ENCODE data around the gene ACACA. TPM values are rescaled to one million over a fixed set of nuclear protein-coding genes. Genes with fewer than 3 reads are reported as not detected.

Gene ACACA
- total RNA-seq, 2 experiments from 2014 or later: 38.6 to 46.3 TPM

DNA sequence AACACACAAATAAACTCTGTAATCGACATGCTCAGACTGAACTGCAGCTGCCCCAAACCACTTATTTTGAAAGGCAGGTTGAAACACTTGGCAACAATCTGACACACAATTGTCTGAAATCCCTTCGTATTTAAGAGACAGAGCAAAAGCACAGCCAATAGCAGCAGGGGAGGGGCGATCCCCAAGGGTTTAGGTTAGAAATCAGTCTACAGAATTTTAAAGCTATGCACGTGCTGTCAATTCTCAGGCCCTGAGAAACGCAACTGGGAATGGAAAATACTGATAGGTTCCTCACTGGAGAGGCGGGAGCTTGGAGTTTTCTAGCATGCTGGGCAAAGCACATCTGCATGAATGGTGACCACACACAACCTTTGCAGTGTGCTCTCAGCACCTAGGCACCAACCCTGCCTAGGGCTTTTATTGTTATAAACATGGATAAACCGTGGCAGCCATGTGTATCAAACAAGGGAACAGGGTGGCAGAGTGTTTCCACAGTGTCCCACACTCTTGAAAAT, 289.9 kb downstream of the ACACA start:
- peaks cover 19% of the 10 kb centered on the region for H3K36me3 Mint-ChIP-seq (ENCODE audit: low read depth)
- ChIA-PET POLR2A (no interaction called here), CTCF (no interaction called here)
- H3K27me3 Mint-ChIP-seq: no peaks in the 10 kb centered on the region
- no peak for DNase-seq
- no peak overlapping the region for H3K27ac Mint-ChIP-seq
- H3K9me3 Mint-ChIP-seq: no peaks in the 10 kb centered on the region
- H3K4me3 Mint-ChIP-seq: no peak overlapping the region
- H3K4me1 Mint-ChIP-seq: no peaks in the 10 kb centered on the region

DNA sequence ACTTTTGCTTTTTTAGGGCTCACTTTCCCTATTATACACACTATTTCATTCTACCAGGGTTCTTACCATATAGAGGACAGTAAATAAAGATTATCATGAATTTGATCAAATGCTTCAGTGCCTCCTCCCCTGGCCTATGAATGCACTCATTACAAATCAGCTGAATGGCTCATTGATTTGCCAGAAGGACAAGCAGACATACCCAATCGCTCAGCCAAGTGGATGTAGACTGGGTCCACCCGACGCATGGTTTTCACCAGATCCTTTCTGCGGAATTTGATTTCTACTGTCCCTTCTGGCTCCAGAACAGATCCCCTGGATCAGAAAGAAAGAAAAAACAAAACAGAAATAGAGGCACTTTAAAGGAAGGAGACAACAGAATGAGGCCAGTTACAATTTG, 295.3 kb downstream of the ACACA start:
- no peaks in the 10 kb centered on the region for H3K4me1 Mint-ChIP-seq
- H3K36me3 Mint-ChIP-seq (ENCODE audit: low read depth): peaks cover 10% of the 10 kb centered on the region
- no peak overlapping the region for H3K27ac Mint-ChIP-seq
- ChIA-PET POLR2A (no interaction called here), CTCF (no interaction called here)
- DNase-seq: no peak
- no peaks in the 10 kb centered on the region for H3K9me3 Mint-ChIP-seq
- H3K27me3 Mint-ChIP-seq: no peaks in the 10 kb centered on the region
- no peak overlapping the region for H3K4me3 Mint-ChIP-seq

DNA sequence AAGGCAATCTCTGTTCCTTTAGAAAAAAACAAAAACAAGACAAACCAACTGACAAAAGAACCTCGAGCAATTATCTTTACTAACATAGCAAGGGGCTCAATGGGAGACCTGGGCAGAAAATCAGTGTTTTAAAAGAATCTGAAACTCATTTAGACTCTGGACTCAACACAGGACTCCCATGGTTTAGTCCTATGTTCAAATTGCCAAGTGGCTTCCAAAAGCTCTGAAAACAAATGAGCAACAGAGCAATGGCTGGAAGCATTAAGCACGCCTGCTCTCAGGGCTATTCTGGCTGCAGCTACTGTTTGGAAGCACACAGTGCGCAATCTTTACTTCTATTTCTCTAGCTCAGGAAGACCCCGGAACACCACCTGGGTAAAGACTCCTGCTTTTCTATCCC, 295.9 kb downstream of the ACACA start:
- H3K9me3 Mint-ChIP-seq: no peaks in the 10 kb centered on the region
- peaks cover 10% of the 10 kb centered on the region for H3K36me3 Mint-ChIP-seq (ENCODE audit: low read depth)
- DNase-seq: no peak
- no peak overlapping the region for H3K4me3 Mint-ChIP-seq
- POLR2A ChIA-PET: no interaction called here
- no peaks in the 10 kb centered on the region for H3K27me3 Mint-ChIP-seq
- CTCF ChIA-PET: no interaction called here
- no peak overlapping the region for H3K27ac Mint-ChIP-seq
- H3K4me1 Mint-ChIP-seq: no peaks in the 10 kb centered on the region

DNA sequence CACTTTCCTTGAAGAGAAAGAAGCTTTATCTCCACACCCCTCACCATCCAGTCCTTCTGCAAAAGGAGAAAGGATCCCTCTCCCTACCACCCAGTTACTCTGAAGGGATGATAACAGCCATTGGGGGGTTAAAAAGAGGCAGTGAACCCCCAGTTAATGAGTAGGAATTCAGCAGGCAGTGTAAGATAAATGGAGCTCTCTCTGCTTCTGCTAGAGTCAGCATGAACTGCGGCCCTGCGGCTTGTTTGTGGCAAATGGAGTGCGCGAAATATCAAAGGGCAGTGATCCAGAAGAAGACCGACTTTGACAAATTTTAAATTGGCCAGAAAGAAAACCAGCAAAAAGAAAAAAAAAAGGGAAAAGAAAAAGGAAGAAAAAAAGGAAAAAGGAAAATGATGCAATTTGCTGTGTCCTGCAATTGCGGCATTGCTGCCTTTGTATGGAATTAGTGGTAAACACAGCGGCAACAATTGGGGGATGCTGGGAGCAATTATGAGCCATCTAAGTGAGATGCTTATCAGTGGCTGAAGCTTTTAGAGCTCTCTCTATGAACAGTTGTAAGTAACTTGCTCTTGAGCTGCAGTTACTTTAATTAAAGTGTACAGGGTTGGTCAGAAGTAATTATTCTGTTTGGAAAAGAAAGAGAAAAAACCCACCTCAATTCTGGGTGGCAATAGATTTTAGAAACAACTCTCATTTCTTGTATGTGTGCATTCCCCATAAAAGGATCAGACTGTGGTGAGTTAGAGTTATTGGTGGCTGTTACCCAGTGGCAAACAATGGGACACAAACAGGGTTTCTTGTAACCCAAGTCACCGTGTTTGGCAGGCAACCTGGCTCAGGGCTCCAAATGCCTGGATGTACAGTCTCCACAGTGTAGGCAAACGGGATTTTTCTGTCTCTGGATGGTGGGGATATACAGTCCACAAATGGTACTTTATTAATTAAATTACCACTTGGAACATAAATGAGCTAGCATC, 296.6 kb downstream of the ACACA start:
- CTCF ChIA-PET: no interaction called here
- DNase-seq: no peak
- Mint-ChIP-seq H3K27ac (no peak overlapping the region), H3K36me3 (ENCODE audit: low read depth) (peaks cover 10% of the 10 kb centered on the region), H3K27me3 (no peaks in the 10 kb centered on the region), H3K4me1 (no peaks in the 10 kb centered on the region), H3K4me3 (no peak overlapping the region), H3K9me3 (no peaks in the 10 kb centered on the region)
- POLR2A ChIA-PET: no interaction called here

DNA sequence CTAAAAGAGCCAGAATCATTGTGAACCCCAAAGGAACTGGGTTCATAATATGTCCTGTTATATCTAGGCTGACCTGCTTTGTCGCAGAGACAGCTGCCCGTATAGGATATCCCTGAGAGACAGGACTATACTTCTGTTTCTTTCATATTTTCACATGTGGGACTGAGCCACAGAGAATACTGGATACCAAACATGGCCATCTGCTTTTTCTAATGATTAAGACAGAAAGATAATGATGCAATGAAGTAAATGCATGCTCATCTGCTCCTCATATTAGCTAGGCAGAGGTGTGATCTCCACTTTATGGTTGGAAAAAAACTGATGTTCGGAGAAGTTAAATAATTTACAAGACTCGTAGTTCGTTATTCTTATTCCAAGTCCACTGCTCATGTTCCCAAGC, 297.5 kb downstream of the ACACA start:
- ChIA-PET CTCF (no interaction called here), POLR2A (no interaction called here)
- H3K4me1 Mint-ChIP-seq: no peaks in the 10 kb centered on the region
- DNase-seq: no peak
- no peak overlapping the region for H3K4me3 Mint-ChIP-seq
- H3K27me3 Mint-ChIP-seq: no peaks in the 10 kb centered on the region
- H3K9me3 Mint-ChIP-seq: no peaks in the 10 kb centered on the region
- H3K27ac Mint-ChIP-seq: no peak overlapping the region
- H3K36me3 Mint-ChIP-seq (ENCODE audit: low read depth): peaks cover 14% of the 10 kb centered on the region

DNA sequence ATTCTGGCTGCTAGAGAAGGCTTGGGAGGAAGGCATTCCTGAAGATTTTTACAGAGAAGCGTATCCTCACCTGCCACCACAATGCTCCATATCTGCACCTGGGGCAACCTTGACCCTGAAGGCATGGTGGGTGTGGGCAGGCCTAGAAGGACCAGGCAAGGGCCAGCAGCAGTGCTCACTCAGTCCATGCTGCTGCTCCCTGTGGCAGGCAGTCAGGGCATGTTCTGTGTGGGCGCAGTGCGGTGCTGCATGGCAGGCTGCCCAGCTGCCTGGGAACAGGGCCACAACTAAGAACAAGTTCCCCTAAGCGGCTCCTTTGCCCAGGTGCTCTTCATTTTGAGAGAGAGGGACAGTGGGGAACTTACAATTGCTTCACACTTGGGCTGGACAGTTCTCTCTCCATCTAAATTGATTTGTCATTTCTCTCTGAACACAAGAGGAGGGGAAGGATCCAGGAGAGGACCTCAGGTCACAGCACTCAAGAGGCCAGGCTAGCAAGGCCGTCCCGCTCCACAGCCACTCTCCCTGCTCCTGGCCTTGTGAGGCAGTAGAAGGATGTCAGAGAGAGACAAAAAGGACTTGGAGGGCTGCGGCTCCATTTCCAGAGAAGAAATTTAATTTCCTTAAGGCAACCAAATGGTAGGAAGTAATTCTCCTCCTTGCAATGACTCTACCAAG, 299.1 kb downstream of the ACACA start:
- no peak overlapping the region for H3K4me3 Mint-ChIP-seq
- no peaks in the 10 kb centered on the region for H3K9me3 Mint-ChIP-seq
- peaks cover 14% of the 10 kb centered on the region for H3K36me3 Mint-ChIP-seq (ENCODE audit: low read depth)
- H3K27me3 Mint-ChIP-seq: no peaks in the 10 kb centered on the region
- H3K27ac Mint-ChIP-seq: no peak overlapping the region
- POLR2A ChIA-PET: no interaction called here
- DNase-seq: no peak
- no peaks in the 10 kb centered on the region for H3K4me1 Mint-ChIP-seq
- CTCF ChIA-PET: interaction anchor here (1.2 kb wide), 1 partner anchor 60 kb away, joined by 4 read pairs; no protein-coding TSS in a partner anchor

DNA sequence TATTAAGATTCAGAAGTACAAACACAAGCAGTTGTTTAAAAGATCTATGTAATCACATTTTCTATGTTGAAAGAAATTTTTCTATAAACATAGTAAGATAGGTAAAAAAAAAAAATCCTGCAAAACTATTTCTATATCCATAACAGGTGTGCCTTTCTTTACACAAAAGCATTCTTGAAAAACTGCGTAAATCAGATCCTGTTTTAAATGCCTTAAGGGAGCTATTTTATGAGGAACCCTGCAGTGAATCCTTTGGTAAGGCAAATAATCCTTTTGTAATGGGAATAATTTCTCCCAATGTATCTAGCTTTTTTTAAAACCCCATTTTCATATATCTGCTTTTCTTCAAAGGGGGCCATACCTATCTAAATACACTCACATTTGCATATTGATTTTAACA, 300.6 kb downstream of the ACACA start:
- H3K4me1 Mint-ChIP-seq: no peaks in the 10 kb centered on the region
- POLR2A ChIA-PET: no interaction called here
- CTCF ChIA-PET: interaction anchor here (1.2 kb wide), 1 partner anchor 58 kb away, joined by 4 read pairs; no protein-coding TSS in a partner anchor
- H3K36me3 Mint-ChIP-seq (ENCODE audit: low read depth): peaks cover 6% of the 10 kb centered on the region
- no peak for DNase-seq
- H3K4me3 Mint-ChIP-seq: no peak overlapping the region
- no peaks in the 10 kb centered on the region for H3K27me3 Mint-ChIP-seq
- no peaks in the 10 kb centered on the region for H3K9me3 Mint-ChIP-seq
- H3K27ac Mint-ChIP-seq: no peak overlapping the region

DNA sequence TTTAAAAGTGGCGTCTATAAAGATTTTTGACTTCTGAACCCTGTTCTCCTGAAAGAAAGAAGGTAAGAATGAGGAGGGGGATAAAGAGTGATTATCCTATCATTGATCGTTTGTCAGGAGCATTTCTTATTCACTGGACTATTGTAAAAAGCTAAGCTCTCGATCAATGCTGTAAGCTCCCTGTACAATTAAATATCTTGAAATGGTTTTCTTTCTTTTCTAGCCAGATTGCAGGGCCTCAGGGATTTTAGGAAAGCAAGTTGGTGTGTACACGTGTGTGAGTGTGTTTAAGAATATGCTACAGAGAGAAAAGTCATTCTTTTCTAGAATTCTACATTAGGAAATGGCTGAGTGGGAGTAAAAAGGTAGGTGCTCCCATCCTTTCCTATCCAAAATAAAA, 303.4 kb downstream of the ACACA start:
- POLR2A ChIA-PET: interaction anchor here (1.8 kb wide), 1 partner anchor 13 kb away, joined by 5 read pairs; no protein-coding TSS in a partner anchor
- CTCF ChIA-PET: interaction anchor here (0.6 kb wide), 1 partner anchor 57 kb away, joined by 3 read pairs; no protein-coding TSS in a partner anchor

DNA sequence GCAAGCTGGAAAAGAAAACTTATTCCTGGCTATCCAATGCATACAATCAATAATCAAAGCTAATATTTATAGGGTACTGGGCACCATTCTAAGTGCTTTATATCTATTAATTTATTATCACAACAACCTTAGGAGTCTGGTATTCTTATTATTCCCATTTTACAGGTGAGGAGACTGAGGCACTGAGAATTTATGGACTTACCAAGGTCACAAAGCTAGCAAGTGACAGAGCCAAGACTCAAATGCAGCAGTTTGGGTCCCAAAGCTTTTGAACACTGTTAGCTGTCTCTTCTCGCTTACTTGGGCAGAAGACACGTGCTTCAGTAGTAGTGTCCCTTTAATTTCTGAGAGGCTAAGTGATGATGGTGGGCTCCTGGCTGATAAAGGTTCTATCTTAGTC, 305.3 kb downstream of the ACACA start:
- Mint-ChIP-seq H3K4me3 (no peak overlapping the region), H3K27me3 (no peaks in the 10 kb centered on the region), H3K36me3 (ENCODE audit: low read depth) (peaks cover 24% of the 10 kb centered on the region), H3K4me1 (peaks cover 6% of the 10 kb centered on the region), H3K9me3 (no peaks in the 10 kb centered on the region), H3K27ac (no peak overlapping the region)
- DNase-seq: no peak
- POLR2A ChIA-PET: no interaction called here
- CTCF ChIA-PET: interaction anchor here (0.5 to 0.8 kb wide), 2 partner anchors 127 to 498 kb away, joined by 3 read pairs; no protein-coding TSS in a partner anchor

More for the DNA sequence above, 303.4 kb downstream of the ACACA start:
- H3K36me3 Mint-ChIP-seq (ENCODE audit: low read depth): peaks cover 4% of the 10 kb centered on the region
- DNase-seq: no peak
- H3K4me3 Mint-ChIP-seq: no peak overlapping the region
- no peaks in the 10 kb centered on the region for H3K27me3 Mint-ChIP-seq
- peaks cover 6% of the 10 kb centered on the region for H3K4me1 Mint-ChIP-seq
- no peaks in the 10 kb centered on the region for H3K9me3 Mint-ChIP-seq
- H3K27ac Mint-ChIP-seq: no peak overlapping the region

DNA sequence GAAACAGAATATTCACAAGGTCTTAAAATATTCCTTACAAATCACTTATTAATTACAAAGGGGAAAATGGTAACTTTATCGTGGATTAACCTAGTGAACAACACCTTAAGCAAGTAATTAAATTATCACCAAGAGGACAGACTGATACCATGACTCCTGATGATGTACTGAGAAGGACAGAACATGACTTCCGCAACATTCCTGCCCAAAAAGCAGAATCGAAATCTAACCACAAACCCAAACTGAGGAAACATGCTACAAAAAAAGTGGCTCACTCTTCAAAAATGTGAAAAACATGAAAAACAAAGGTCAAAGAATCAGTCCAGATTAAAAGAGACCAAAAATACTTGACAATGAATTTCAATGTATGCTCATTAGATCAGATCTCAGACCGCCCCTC, 306.4 kb downstream of the ACACA start:
- Mint-ChIP-seq H3K27me3 (no peaks in the 10 kb centered on the region), H3K36me3 (ENCODE audit: low read depth) (peaks cover 30% of the 10 kb centered on the region), H3K27ac (no peak overlapping the region), H3K4me3 (no peak overlapping the region), H3K4me1 (peaks cover 6% of the 10 kb centered on the region), H3K9me3 (no peaks in the 10 kb centered on the region)
- CTCF ChIA-PET: no interaction called here
- DNase-seq: no peak
- POLR2A ChIA-PET: no interaction called here

DNA sequence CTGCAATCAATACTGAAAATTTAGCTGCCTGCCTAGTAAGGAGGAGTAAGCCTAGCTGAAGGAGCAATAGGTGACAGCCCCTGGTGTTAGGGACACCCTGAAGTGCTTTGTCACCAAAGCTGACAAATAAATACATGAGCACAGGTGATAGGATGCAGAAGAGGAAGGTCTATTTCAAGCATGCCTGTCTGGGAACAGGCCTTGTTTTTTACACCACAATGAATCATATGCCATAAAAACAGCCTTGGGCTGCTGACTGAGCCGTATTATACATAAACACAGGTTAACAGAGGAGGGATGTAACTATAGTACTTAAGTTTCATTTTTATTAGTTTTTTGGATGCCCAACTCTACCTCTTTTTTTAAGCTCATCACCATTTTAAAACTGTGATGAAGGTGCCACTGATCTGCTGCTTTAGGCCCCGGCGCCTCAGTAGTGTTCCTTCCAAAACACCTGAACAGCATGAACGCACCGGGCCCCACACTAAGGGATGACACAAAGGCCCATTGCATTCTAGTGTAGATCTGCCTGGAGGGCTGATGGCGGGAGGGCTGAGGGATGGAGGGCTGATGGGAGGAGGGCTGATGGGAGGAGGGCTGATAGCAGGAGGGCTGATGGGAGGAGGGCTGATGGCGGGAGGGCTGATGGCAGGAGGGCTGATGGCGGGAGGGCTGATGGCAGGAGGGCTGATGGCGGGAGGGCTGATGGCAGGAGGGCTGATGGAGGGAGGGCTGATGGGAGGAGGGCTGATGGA, 307.5 kb downstream of the ACACA start:
- Mint-ChIP-seq H3K4me1 (peaks cover 9% of the 10 kb centered on the region), H3K36me3 (ENCODE audit: low read depth) (peaks cover 35% of the 10 kb centered on the region), H3K4me3 (no peak overlapping the region), H3K27ac (peak overlapping the region; percentile 36), H3K27me3 (no peaks in the 10 kb centered on the region), H3K9me3 (no peaks in the 10 kb centered on the region)
- DNase-seq: no peak
- ChIA-PET POLR2A (no interaction called here), CTCF (interaction anchor here (1.3 kb wide), 1 partner anchor 9 kb away, joined by 3 read pairs; no protein-coding TSS in a partner anchor)

DNA sequence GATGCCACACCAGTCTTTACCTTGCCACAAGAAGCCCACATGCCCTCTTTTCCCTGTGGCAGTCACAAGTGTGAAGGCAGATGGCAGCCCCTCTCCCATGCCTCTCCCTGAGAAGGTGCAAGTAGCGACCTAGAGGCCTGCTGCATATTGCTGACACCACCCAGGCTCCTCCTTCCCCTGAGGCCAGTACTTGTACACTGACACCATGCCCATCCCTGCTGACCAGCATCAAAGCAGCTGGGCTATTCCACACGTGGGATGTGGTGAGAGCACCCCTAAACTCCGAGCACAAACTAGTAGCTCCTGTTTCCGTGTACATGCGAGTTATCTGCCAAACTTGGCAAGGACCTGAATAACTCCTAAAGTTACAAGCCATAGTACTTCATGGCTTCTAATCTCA, 308.5 kb downstream of the ACACA start:
- no peak overlapping the region for H3K27ac Mint-ChIP-seq
- H3K4me1 Mint-ChIP-seq: peaks cover 10% of the 10 kb centered on the region
- ChIA-PET CTCF (interaction anchor here (1.3 kb wide), 1 partner anchor 8 kb away, joined by 3 read pairs; no protein-coding TSS in a partner anchor), POLR2A (no interaction called here)
- no peaks in the 10 kb centered on the region for H3K9me3 Mint-ChIP-seq
- no peaks in the 10 kb centered on the region for H3K27me3 Mint-ChIP-seq
- no peak overlapping the region for H3K4me3 Mint-ChIP-seq
- H3K36me3 Mint-ChIP-seq (ENCODE audit: low read depth): peaks cover 36% of the 10 kb centered on the region
- DNase-seq: no peak

DNA sequence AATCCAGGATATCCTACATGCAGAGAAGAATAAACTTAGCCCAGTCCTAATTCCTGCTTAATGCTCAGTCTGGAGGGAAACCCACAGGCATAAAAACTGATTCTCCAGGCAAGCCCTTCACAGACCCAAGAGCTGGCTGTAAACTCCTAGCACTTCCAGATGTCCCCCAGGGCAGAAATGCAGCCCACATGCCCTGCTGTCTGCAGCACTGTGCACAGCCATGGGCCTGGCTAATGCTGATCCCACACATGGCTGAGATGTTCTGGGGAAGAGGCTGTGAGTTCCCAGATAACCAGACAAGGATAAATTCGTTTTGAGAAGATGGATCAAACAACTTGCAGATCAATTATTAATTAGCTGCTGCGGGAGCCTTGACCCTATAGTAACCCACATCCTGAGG, 309.5 kb downstream of the ACACA start:
- POLR2A ChIA-PET: interaction anchor here (1.1 kb wide), 1 partner anchor 28 kb away, joined by 3 read pairs; no protein-coding TSS in a partner anchor
- H3K4me1 Mint-ChIP-seq: peaks cover 15% of the 10 kb centered on the region
- no peak for DNase-seq
- H3K4me3 Mint-ChIP-seq: no peak overlapping the region
- H3K9me3 Mint-ChIP-seq: no peaks in the 10 kb centered on the region
- H3K36me3 Mint-ChIP-seq (ENCODE audit: low read depth): peaks cover 36% of the 10 kb centered on the region
- no peaks in the 10 kb centered on the region for H3K27me3 Mint-ChIP-seq
- peak overlapping the region; percentile 11 for H3K27ac Mint-ChIP-seq
- CTCF ChIA-PET: no interaction called here

Data from activated CD4-positive, alpha-beta memory T cell treated with anti-CD3 and anti-CD28 coated beads, Interleukin-2, amount 10 ng/mL, durations not matched to agents 7 days and 5 days (primary cell).